Sigmoid colon (tissue), 7 donors: ENCODE data around the gene ADORA2B. TPM values are rescaled to one million over a fixed set of nuclear protein-coding genes. Genes with fewer than 3 reads are reported as not detected.

ENCODE experiments used
- DNase-seq: peaks from one replicate; pipeline ENCODE4 v3.0.0-alpha.2; 2019
- H3K27ac ChIP-seq, 4 donors: fragments of 200-600 bp; sonication (generic); one replicate each; pipeline ENCODE4 v1.5.1; 2016 to 2019; ENCODE audit warnings: mild to moderate bottlenecking in 1 of 4
- H3K27me3 ChIP-seq, 3 donors: fragments of 200-600 bp; sonication (generic); one replicate each; pipeline ENCODE4 v1.5.1; 2019; ENCODE audit warnings: mild to moderate bottlenecking in 1 of 3
- H3K36me3 ChIP-seq, 4 donors: fragments of 200-600 bp; sonication (generic); one replicate each; pipeline ENCODE4 v1.5.1; 2016 to 2019
- H3K4me1 ChIP-seq, 4 donors: fragments of 200-600 bp; sonication (generic); one replicate each; pipeline ENCODE4 v1.5.1; 2017 to 2019
- H3K4me3 ChIP-seq, 4 donors: fragments of 200-600 bp; sonication (generic); one replicate each; pipeline ENCODE4 v1.5.1; 2017 to 2019; ENCODE audit warnings: mild to moderate bottlenecking in 2 of 4, moderate library complexity in 1 of 4
- H3K9me3 ChIP-seq, 4 donors: fragments of 200-600 bp in 3 of 4; sonication (generic) in 3 of 4; one replicate each; pipeline versions ENCODE4 v1.5.1 to v1.6.1; 2013 to 2019
- CTCF ChIP-seq, 4 experiments: fragments of 450-650 bp in 3 of 4; fragments of 200-600 bp in 1 of 4; IDR thresholded peaks; one replicate each; pipeline ENCODE4 v1.5.1; 2016 to 2019; ENCODE audit warnings: antibody characterized with exemption in 4 of 4, mild to moderate bottlenecking in 3 of 4, moderate library complexity in 2 of 4
- EP300 ChIP-seq, 4 donors: sonication (generic); formaldehyde crosslinking; IDR thresholded peaks; one replicate each; pipeline ENCODE4 v1.6.1; 2017; ENCODE audit warnings: antibody characterized with exemption in 4 of 4
- POLR2A ChIP-seq, 2 donors: fragments of 450-650 bp; IDR thresholded peaks; one replicate each; pipeline ENCODE4 v1.6.1; 2016; ENCODE audit warnings: antibody characterized with exemption in 2 of 2, mild to moderate bottlenecking in 2 of 2, moderate library complexity in 2 of 2
- POLR2AphosphoS5 ChIP-seq, 4 donors: sonication (generic); formaldehyde crosslinking; IDR thresholded peaks; one replicate each; pipeline ENCODE4 v1.6.1; 2017; ENCODE audit warnings: antibody characterized with exemption in 4 of 4
- WGBS, 2 donors: extraction: QIAGEN DNeasy Blood & Tissue Kit; methylation state at CpG; one replicate each; pipeline ENCODE4 v1.1.7; 2013; 5-methylcytosine and 5-hydroxymethylcytosine counted together
- intact Hi-C: fragments of 100-400 bp; cut with DNase I; formaldehyde crosslinking; loops from one replicate; pipeline ENCODE4 v1.15.1; 2023
- polyA plus RNA-seq, 3 donors: library from polyadenylated mRNA; stranded (reverse); fragments of 200-250 nt; gene quantifications; one replicate each; pipeline ENCODE4 v1.2.3, GENCODE V29; 2013
- total RNA-seq, 4 donors: library from RNA; depleted of rRNA; stranded (reverse); fragments of >200 nt; gene quantifications; one replicate each; pipeline ENCODE4 v1.1.0, GENCODE V29; 2016
- donor health status: healthy with polysubstance abuse.
- donor health status: Bipolar disorder and iron deficiency.
- donor health status: healthy.

ADORA2B gene
- total and polyA plus RNA-seq, 7 donors: 2.2 to 21.4 (median 5.4) TPM

DNA sequence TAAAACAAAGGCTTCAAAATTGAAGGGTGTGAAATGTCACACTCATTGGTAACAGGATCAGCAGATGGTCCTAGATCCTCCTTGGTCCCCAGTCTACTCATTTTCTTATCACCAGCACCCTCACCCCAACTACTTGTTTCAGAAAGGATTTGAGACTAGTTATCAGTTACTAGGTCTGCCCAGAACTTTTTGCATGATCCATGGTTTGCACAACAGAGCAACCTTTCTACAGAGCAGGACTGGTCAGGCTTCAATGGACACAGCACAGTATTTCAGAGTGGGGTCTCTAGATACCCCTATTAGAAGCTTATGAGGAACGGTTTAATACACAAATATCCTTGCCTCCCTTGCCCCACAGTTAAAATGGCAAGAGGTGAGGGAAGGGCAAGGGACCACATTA is 80.3 kb downstream of the ADORA2B start:
- intact Hi-C loops: no loop called here
- H3K27ac ChIP-seq: no peak overlapping the region
- H3K27me3 ChIP-seq: no peaks in the 10 kb centered on the region
- H3K4me3 ChIP-seq: no peak overlapping the region
- no peak for TF ChIP-seq EP300 (IDR thresholded peaks at IDR 0.05)
- no peak for TF ChIP-seq CTCF (IDR thresholded peaks at IDR 0.05)
- no peak for TF ChIP-seq POLR2A (IDR thresholded peaks at IDR 0.05)
- TF ChIP-seq POLR2AphosphoS5 (IDR thresholded peaks at IDR 0.05): no peak
- H3K36me3 ChIP-seq: peaks cover 0 to 79% (median 39%) of the 10 kb centered on the region in 4 donors
- WGBS, 2 donors: 92 to 94% methylated on average over 1 of the region's 1 CpG
- DNase-seq: no peak
- no peaks in the 10 kb centered on the region for H3K9me3 ChIP-seq
- H3K4me1 ChIP-seq: peaks cover 0 to 25% (median 10%) of the 10 kb centered on the region in 4 donors

Other genes with a start within 250 kb of the ADORA2B start
- gene ZNF286A, start 245.4 kb upstream of the ADORA2B start, total RNA-seq: 10 to 100 TPM in 3 of 4 donors, 1 to 10 TPM in 1; 8.3 to 25.7 (median 22.9) TPM
- 10 to 100 TPM in 1 of 3 donors, 1 to 10 TPM in 2; 6.0 to 14.4 (median 7.9) TPM for gene ZNF286A, start 245.4 kb upstream of the ADORA2B start, polyA plus RNA-seq
- gene TBC1D26, start 212.8 kb upstream of the ADORA2B start, total RNA-seq: 1 to 10 TPM in 1 of 4 donors, under 1 TPM in 1, not detected in 2; 0.66 to 1.1 TPM
- under 1 TPM in 1 of 3 donors, not detected in 2; 0.10 TPM for gene TBC1D26, start 212.8 kb upstream of the ADORA2B start, polyA plus RNA-seq
- 10 to 100 TPM; 13.0 to 25.8 (median 18.3) TPM for gene ZSWIM7, start 54.6 kb downstream of the ADORA2B start, total RNA-seq
- gene ZSWIM7, start 54.6 kb downstream of the ADORA2B start, polyA plus RNA-seq: 10 to 100 TPM; 35.0 to 55.5 (median 46.2) TPM
- 10 to 100 TPM; 41.0 to 59.1 (median 42.8) TPM for gene TTC19, start 54.7 kb downstream of the ADORA2B start, total RNA-seq
- 10 to 100 TPM; 24.6 to 33.5 (median 32.3) TPM for gene TTC19, start 54.7 kb downstream of the ADORA2B start, polyA plus RNA-seq